Activated CD8-positive, alpha-beta memory T cell treated with anti-CD3 and anti-CD28 coated beads, Interleukin-2, amount 50 U/mL, for 1 hour (primary cell): ENCODE measurements around the gene CREB5.
A peak's percentile ranks its signal among the peaks of the same experiment; 100 is the strongest.
"Not testable (repeated sequence)": the region's sequence is repeated elsewhere in the genome, so short reads cannot be mapped to it uniquely, and the experiment has no call there.

Experiments
- DNase-seq: peaks from one replicate; pipeline ENCODE4 v3.0.0-alpha.2; 2020; ENCODE audit errors: extremely low read depth

The CREB5 gene

GRCh38 chr7:28812616-28813015 lies 400.3 kb downstream of the CREB5 start:
- DNase-seq = no peak

DNA sequence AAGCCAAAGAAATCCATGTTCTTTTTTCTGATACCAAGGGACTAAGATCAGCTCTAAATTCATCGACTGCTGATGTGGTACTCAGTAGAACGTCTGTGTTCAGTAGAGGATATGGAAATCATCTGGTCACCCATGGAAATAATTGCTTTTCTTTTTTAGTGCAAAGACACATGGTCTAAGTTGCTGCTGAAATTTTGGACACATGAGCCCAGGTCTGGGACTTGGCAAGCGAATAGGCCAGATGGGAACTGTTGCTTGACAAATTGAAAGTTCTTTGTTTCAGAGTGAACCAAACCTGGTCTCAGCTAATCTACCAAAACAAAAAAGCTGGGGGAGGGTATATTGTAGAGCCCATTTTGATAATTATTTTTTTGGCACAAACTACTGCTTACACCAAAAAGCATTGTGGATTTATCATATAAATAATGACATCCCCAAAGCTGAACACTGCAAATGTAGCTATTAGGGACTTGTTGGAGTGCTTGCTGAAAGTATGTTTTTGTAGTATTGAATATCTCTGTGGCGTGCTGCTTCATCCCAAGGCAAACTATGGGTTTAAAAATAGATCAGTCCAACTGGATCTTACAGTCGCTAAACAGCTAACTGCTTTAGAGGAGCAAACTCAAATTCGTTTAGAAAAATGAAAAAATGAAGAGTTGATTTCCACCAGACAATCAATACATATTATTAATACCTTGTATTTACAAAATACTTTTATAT lies 401.1 kb downstream of the CREB5 start:
- no peak for DNase-seq

- DNase-seq = no peak
Observed at GRCh38 chr7:28815369-28815927, 403.1 kb downstream of the CREB5 start.

DNA sequence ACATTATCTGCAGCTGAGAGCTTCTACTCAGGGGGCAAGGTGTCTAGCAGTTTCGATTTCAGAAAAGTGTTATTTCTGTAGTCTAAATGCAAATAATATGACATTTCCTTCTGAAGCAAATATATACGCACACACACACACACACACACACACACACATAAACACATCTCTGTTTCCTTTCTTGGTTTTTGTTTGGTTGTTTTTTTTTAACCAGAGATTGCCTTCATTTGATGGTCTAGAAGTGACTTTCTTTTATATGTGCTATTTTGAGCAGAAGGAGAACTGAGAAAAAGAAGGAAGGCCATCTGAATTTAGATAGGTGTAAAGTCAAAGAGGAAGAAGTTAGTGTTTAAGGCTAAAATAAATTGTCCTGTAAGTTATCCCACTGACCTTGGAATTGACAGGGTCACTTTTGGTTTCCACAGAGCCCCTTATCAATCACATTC lies 403.6 kb downstream of the CREB5 start:
- DNase-seq = no peak

DNA sequence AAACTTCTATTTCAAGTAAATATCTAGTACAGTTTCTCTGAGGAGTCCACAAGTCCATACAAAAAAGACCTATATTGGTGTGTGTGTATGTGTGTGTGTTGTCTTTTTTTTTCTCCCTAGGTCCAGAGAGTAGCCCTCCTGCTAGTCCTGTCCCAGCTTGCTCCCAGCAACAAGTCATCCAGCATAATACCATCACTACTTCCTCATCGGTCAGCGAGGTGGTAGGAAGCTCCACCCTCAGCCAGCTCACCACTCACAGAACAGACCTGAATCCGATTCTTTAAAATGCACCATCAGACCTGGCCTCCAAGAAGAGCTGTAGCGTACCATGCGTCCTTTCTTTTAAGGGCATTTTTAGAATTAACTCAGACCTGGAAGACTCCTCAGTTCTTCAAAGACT lies 406.7 kb downstream of the CREB5 start:
- no peak for DNase-seq

- DNase-seq = no peak
Observed at GRCh38 chr7:28823582-28823981, 411.3 kb downstream of the CREB5 start.

DNA sequence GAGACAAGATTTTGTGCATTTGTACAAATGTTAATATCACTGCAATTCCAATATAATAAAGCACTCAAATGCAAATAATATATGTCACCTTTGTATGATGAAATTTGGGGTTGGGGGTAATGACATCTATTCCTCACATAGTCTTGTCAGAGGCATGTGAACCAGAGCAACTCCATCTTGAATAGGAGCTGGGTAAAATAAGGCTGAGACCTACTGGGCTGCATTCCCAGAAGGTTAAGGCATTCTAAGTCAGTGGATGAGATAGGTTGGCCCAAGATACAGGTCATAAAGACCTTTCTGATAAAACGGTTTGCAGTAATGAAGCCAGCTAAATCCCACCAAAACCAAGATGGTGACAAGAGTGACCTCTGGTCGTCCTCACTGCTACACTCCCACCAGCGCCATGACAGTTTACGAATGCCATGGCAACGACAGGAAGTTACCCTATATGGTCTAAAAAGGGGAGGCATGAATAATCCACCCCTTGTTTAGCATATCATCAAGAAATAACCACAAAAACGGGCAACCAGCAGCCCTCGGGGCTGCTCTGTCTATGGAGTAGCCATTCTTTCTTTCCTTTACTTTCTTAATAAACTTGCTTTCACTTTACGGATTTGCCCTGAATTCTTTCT lies 413.6 kb downstream of the CREB5 start:
- not testable (repeated sequence) for DNase-seq

- no peak for DNase-seq
Observed at GRCh38 chr7:28830846-28831245, 418.5 kb downstream of the CREB5 start.

DNA sequence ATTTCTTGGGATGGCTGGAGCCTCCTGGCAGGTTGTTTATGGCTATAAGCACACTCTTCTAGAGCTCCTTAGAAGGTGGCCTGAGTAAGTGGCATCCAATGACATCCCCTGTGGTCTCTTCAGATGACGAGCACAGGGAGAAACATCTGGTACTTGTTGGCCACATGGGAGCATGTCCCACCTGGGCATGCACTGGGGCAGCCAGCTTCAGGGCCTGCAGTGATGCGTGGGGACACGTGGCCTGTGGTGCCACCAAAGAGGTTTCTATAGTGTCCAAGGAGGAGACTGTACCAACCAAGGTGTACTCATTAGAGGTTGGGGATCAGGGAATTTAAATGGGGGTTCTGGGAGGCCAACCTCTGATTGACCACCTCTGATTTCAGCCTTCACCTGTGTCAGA lies 420.4 kb downstream of the CREB5 start:
- no peak for DNase-seq

- no peak for DNase-seq
Observed at GRCh38 chr7:28835800-28836199, 423.5 kb downstream of the CREB5 start.

GRCh38 chr7:28836716-28837115 lies 424.4 kb downstream of the CREB5 start:
- no peak for DNase-seq

DNA sequence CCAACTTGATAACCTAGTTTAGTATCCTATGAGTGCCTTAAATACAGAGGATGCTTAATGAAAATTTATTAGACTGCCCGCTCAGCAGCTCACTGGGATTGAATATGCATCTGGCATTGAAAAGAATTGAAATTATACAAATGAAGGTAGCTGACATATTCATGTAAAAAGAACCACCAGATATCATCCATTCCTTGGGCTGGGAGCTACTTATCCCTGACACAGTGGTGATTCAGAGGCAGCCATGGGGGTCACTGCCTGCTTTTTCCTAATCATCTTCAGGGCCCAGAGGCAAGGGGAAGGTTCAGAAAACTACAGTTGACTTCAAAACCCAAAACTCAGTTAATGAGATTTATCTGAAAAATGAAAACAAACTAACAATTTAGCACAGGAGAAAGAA lies 424.9 kb downstream of the CREB5 start:
- no peak for DNase-seq

DNA sequence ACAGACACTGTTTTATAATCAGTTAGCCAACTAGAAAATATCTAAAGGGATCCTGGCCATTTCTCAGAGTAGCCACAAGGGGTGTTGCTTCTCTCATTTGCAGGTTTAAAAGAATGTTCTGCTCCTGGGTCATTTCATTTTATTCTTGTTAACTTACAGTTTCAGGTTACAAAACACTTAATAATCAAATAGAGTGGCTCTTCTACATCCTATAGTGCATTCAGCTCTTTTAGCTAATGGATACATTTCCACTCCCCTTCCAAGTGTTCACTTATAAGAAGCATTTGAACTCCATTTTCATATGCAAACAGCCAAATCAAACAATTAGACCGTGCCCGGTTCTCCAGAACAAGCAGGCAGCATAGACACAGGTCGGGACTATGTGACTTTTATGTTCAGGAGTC lies 428.3 kb downstream of the CREB5 start:
- no peak for DNase-seq

- no peak for DNase-seq
Observed at GRCh38 chr7:28841766-28842165, 429.4 kb downstream of the CREB5 start.

DNA sequence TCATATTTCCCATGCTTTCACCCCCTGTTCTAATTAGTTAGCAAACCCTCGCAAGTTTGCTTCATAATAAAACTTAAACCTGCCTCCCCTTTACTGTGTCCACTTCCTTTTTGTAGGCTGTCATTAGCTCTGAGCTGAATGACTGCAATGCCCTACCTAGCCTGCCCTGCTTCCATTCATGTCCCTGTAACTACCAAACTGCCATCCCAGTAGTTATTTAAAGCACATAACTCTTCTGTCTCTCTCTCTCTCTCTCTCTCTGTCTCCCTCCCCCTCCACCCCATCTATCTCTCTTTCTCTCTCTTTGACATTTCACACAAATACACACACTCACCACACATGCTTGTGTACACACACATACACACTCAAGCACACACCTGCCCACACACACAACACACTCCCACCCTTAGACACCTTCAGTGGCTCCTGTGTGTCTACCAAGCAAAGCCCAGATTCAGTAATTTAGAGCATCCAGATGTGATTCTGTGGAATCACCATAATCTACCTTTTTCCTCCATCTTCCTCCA lies 430.5 kb downstream of the CREB5 start:
- DNase-seq = no peak

DNA sequence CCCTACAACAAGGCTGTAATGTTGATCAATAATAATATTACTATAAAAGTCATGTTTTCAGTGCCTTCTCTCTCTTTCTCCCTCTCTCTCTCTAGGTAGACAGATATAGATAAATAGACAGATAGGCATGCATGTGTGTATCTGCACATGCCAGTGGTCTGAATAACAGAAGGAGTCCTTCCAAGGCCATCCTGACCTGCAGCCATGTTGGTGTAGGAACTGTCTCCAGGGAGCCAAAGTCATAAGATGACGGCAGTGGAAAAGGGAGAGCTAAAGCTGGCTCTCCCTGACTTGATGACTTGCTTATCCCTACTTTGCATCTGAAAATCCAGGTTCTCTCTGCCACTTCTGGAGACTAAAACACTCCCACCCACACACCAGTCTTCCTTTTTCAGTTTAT lies 432.8 kb downstream of the CREB5 start:
- DNase-seq = no peak

DNA sequence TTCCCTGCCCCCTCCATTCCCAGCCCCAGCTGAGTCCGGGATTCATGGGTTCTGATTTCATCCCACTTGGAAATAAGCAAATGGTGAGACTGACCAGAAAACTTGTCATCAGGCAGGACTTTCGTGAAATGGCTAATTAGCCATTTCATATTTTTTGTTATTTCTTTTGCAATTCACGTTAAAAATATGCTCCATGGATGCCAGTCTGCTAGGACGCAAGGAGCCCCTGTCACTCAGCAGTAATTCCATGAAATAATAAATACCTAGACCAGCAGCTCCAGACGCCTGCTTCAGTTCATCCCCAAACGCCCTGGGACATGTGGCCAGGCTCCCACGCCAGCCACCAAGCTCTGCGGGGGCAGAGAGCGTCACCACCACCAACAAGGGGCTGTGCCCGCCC lies 434.9 kb downstream of the CREB5 start:
- no peak for DNase-seq

GRCh38 chr7:28847681-28848080 lies 435.4 kb downstream of the CREB5 start:
- DNase-seq = no peak

- DNase-seq = no peak
Observed at GRCh38 chr7:28848906-28849305, 436.6 kb downstream of the CREB5 start.

GRCh38 chr7:28850699-28851098 lies 438.4 kb downstream of the CREB5 start:
- DNase-seq = no peak

- no peak for DNase-seq
Observed at GRCh38 chr7:28853150-28853549, 440.8 kb downstream of the CREB5 start.

- peak; percentile 14 for DNase-seq
Observed at GRCh38 chr7:28853834-28854749, 441.8 kb downstream of the CREB5 start.
